Peyer's patch (tissue), 4 donors: ENCODE measurements around the gene HDAC4. TPM values are rescaled to one million over a fixed set of nuclear protein-coding genes. Genes with fewer than 3 reads are reported as not detected.

Experiments
- DNase-seq, 3 donors: peaks; one replicate each; pipeline ENCODE4 v3.0.0-alpha.2; 2017 to 2019
- H3K27ac ChIP-seq, 4 donors: fragments of 200-600 bp; sonication (generic); one replicate each; pipeline ENCODE4 v1.5.1; 2016 to 2019
- H3K27me3 ChIP-seq, 2 donors: fragments of 200-600 bp; sonication (generic); one replicate each; pipeline ENCODE4 v1.5.1; 2019
- H3K36me3 ChIP-seq, 3 donors: fragments of 200-600 bp; sonication (generic); one replicate each; pipeline ENCODE4 v1.5.1; 2016 to 2019
- H3K4me1 ChIP-seq, 4 donors: fragments of 200-600 bp; sonication (generic); one replicate each; pipeline ENCODE4 v1.5.1; 2016 to 2019
- H3K4me3 ChIP-seq, 4 donors: fragments of 200-600 bp; sonication (generic); 1 replicate in 3 of 4; 2 replicates in 1 of 4; pipeline ENCODE4 v1.5.1; 2016 to 2019; ENCODE audit warnings: mild to moderate bottlenecking in 1 of 4
- H3K9me3 ChIP-seq, 4 donors: fragments of 200-600 bp; sonication (generic); one replicate each; pipeline ENCODE4 v1.5.1; 2016 to 2019; ENCODE audit warnings: mild to moderate bottlenecking in 1 of 4
- POLR2A ChIP-seq, 2 donors: fragments of 450-650 bp; IDR thresholded peaks; one replicate each; pipeline ENCODE4 v1.5.1; 2017; ENCODE audit warnings: antibody characterized with exemption in 2 of 2, mild to moderate bottlenecking in 2 of 2, moderate library complexity in 2 of 2
- total RNA-seq, 4 donors: library from RNA; depleted of rRNA; stranded (reverse); fragments of >200 nt; gene quantifications; one replicate each; pipeline ENCODE4 v1.1.0, GENCODE V29; 2016
- TF ChIP-seq, protein P1 (sequence below), 6 experiments: fragments of 450-650 bp in 4 of 6; fragments of 200-600 bp in 2 of 6; sonication (generic) in 1 of 6; IDR thresholded peaks; one replicate each; pipeline ENCODE4 v1.5.1; 2017 to 2019; ENCODE audit warnings: antibody characterized with exemption in 6 of 6, mild to moderate bottlenecking in 3 of 6, moderate library complexity in 1 of 6

HDAC4 gene
- total RNA-seq, 4 donors from 2014 or later, result 28.9 to 198 (median 102) TPM

DNA sequence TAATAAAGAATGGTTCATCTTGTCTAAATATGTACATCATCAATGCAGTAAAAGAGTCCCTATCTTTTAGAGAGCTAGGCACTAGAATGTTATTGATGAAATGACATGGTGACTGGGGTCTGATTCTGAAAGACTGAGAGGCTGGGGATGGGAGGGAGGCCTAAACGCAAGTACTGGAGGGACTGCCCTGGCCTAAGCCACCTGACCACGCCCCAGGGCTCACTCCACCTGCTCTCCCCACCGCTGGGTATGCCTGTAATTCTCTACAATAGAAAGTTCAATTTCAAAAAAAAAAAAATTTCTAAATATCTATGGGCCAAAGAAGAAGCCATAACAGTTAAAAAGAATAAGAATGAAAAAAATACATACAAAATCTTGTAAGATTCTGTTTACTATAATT, 194.0 kb downstream of the HDAC4 start:
- no peaks in the 10 kb centered on the region for H3K36me3 ChIP-seq
- peaks cover 0 to 5% (median 0%) of the 10 kb centered on the region in 4 donors for H3K4me1 ChIP-seq
- DNase-seq, result no peak
- H3K9me3 ChIP-seq, result no peaks in the 10 kb centered on the region
- no peaks in the 10 kb centered on the region for H3K27me3 ChIP-seq
- no peak overlapping the region for H3K4me3 ChIP-seq
- no peak overlapping the region for H3K27ac ChIP-seq
- TF ChIP-seq, protein P1, sequence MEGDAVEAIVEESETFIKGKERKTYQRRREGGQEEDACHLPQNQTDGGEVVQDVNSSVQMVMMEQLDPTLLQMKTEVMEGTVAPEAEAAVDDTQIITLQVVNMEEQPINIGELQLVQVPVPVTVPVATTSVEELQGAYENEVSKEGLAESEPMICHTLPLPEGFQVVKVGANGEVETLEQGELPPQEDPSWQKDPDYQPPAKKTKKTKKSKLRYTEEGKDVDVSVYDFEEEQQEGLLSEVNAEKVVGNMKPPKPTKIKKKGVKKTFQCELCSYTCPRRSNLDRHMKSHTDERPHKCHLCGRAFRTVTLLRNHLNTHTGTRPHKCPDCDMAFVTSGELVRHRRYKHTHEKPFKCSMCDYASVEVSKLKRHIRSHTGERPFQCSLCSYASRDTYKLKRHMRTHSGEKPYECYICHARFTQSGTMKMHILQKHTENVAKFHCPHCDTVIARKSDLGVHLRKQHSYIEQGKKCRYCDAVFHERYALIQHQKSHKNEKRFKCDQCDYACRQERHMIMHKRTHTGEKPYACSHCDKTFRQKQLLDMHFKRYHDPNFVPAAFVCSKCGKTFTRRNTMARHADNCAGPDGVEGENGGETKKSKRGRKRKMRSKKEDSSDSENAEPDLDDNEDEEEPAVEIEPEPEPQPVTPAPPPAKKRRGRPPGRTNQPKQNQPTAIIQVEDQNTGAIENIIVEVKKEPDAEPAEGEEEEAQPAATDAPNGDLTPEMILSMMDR (IDR thresholded peaks at IDR 0.05), result no peak
- no peak for TF ChIP-seq POLR2A (IDR thresholded peaks at IDR 0.05)

DNA sequence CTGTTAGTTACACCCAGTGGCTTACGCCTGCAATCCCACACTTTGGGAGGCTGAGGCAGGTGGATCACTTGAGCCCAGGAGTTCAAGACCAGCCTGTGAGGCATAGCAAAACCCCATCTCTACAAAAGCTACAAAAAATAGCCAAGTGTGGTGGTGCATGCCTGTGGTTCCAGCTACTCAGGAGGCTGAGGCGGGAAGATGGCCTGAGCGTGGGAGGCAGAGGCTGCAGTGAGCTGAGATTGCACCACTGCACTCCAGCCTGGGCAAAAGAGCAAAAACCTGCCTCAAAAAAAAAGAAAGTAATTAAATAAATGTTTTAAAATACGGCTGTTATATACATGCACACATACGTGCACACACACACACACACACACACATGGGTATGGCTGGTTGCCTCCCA, 194.8 kb downstream of the HDAC4 start:
- DNase-seq, result no peak
- Histone ChIP-seq H3K4me3 (no peak overlapping the region), H3K4me1 (peaks cover 0 to 5% (median 0%) of the 10 kb centered on the region in 4 donors), H3K9me3 (no peaks in the 10 kb centered on the region), H3K36me3 (no peaks in the 10 kb centered on the region), H3K27ac (no peak overlapping the region), H3K27me3 (no peaks in the 10 kb centered on the region)
- TF ChIP-seq, protein P1 (IDR thresholded peaks at IDR 0.05), result no peak
- no peak for TF ChIP-seq POLR2A (IDR thresholded peaks at IDR 0.05)

DNA sequence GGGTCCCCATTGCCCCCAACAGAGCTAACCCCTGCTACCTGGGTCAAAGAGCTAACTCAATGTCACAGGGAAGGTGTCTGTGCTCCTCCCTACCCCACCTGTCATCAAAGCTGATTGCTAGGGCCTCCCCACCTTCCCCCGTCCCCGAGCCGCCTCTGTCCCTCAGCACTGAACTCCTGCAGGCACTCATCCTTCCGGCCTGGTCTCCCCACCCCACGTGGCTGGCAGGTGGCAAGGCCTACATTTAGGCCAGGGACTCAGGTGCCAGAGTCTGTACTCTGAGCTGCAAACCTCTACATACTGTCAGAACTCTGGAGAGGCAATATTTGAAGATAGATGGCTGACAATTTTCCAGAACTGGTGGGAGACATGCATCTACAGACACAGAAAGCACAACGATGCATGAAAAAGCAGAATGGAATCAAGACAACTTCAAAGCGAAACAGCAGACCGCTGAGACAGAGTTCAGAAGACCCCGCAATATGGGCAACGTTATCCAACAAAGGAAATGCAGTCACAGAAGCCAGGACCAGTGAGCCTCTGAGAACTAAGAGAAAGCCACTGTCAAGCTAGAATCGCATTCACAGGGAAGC, 195.8 kb downstream of the HDAC4 start:
- Histone ChIP-seq H3K27me3 (no peaks in the 10 kb centered on the region), H3K9me3 (no peaks in the 10 kb centered on the region), H3K4me1 (peaks cover 0 to 10% (median 0%) of the 10 kb centered on the region in 4 donors), H3K36me3 (no peaks in the 10 kb centered on the region), H3K4me3 (no peak overlapping the region), H3K27ac (no peak overlapping the region)
- TF ChIP-seq, protein P1 (IDR thresholded peaks at IDR 0.05), result no peak
- TF ChIP-seq POLR2A (IDR thresholded peaks at IDR 0.05), result no peak
- no peak for DNase-seq

DNA sequence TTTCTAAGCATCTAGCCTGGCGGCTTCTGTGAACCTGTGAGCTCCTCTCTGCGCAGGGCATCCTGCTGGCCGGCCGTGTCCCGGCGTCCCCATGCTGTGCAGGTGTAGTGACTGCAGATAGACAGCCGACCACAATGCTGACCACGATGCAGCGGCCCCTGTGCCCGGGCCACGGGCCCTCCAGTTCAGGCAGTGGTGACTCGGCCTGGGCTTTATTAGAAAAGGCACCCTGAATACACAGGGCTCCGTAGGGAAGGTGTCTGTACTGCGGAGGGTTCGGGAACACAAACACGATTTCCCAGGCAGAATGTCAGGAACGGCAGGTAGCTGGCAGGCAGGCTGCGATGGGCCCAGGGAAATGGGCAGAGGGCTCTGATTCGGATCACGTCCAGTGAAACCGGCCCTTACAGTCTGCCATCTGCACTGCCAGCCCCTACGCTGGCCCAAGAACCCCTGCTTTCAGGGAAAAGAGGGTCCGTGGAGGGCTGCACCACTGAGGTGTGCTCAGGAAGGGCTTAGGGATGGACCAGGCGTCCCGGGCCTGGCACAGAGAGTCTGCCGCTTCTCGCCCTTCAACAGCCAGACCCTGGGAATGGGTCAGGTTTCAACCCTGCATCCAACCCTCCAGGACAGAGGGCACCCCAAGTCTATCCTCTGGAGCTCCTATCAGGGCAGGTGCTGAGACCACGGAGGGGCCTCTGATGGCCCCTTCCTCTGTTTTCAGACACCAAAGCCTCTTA, 196.5 kb downstream of the HDAC4 start:
- no peaks in the 10 kb centered on the region for H3K36me3 ChIP-seq
- no peak for TF ChIP-seq POLR2A (IDR thresholded peaks at IDR 0.05)
- TF ChIP-seq, protein P1 (IDR thresholded peaks at IDR 0.05), result no peak
- peak in 1 of 3 donors; percentile 29 for DNase-seq
- peaks cover 0 to 11% (median 0%) of the 10 kb centered on the region in 4 donors for H3K4me1 ChIP-seq
- H3K27ac ChIP-seq, result no peak overlapping the region
- no peaks in the 10 kb centered on the region for H3K27me3 ChIP-seq
- no peaks in the 10 kb centered on the region for H3K9me3 ChIP-seq
- H3K4me3 ChIP-seq, result no peak overlapping the region

DNA sequence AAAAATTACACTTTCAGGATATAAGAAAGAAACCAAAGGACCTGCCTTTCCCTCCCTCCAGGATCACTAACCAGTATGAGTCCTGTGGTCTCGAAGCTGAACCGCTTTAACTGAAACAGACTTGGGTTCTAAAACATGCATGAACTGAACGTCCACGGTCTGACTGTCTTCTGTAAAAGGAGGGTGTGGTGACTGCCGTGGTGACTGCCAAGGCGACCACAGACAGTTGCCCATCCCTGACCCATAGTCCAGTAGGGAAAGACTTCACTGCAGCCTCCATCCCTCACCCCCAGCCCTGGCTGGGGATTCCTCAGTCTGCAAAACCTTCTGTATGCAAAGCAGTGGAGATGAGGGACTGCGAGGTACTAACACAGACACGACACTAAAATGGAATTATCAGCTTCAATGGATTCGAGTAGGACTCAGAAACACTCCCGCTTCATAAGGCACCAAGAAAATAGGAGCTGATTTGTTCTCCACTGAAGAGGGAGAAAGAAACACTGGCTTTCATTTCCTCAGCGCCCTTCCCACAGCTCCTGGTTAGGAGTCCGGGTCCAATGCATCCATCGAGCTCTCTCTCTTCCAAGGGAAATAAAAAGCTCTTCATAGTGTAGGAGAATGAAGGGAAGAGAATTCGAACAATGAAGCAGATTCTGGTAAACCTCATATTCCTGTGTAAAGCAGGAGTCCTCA, 197.2 kb downstream of the HDAC4 start:
- Histone ChIP-seq H3K27me3 (no peaks in the 10 kb centered on the region), H3K36me3 (no peaks in the 10 kb centered on the region), H3K4me1 (peaks cover 0 to 17% (median 0%) of the 10 kb centered on the region in 4 donors), H3K4me3 (no peak overlapping the region), H3K9me3 (no peaks in the 10 kb centered on the region), H3K27ac (no peak overlapping the region)
- TF ChIP-seq, protein P1 (IDR thresholded peaks at IDR 0.05), result no peak
- no peak for TF ChIP-seq POLR2A (IDR thresholded peaks at IDR 0.05)
- peak in 2 of 3 donors; percentile 12 to 30 for DNase-seq
